HEK293T (cell line): Measurements from ENCODE around the gene PCDHGA12.

Source experiments
- CTCF ChIA-PET: fragments of 350-600 bp; formaldehyde crosslinking; extraction: SDS; loops from one replicate; lab custom pipeline; 2021; ENCODE audit warnings: antibody characterized with exemption, inconsistent platforms; lab: Yijun Ruan, JAX
- POLR2A ChIA-PET: fragments of 350-600 bp; formaldehyde crosslinking; extraction: SDS; loops from one replicate; lab custom pipeline; 2020; ENCODE audit warnings: antibody characterized with exemption, inconsistent platforms; lab: Yijun Ruan, JAX
- DNase-seq: peaks from one replicate; pipeline ENCODE4 v3.0.0; 2012; ENCODE audit warnings: mixed read lengths; ENCODE audit errors: extremely low spot score
- ARNT ChIP-seq: fragments of 450-650 bp; IDR thresholded peaks from 2 replicates; pipeline ENCODE4 v1.6.1; 2017; ENCODE audit warnings: mild to moderate bottlenecking
- BHLHE40 ChIP-seq: fragments of 450-650 bp; IDR thresholded peaks from 2 replicates; pipeline ENCODE4 v1.6.1; 2016; ENCODE audit warnings: mild to moderate bottlenecking, moderate library complexity, borderline replicate concordance
- CTBP1 ChIP-seq: fragments of 450-650 bp; IDR thresholded peaks from 2 replicates; pipeline ENCODE4 v1.6.1; 2016; ENCODE audit warnings: borderline replicate concordance
- ELF4 ChIP-seq: fragments of 450-650 bp; IDR thresholded peaks from 2 replicates; pipeline ENCODE4 v1.6.1; 2017; ENCODE audit warnings: antibody characterized with exemption
- FOXA1 ChIP-seq: fragments of 450-650 bp; IDR thresholded peaks from 2 replicates; pipeline ENCODE4 v1.6.1; 2016; ENCODE audit warnings: mild to moderate bottlenecking
- FOXK2 ChIP-seq: fragments of 450-650 bp; IDR thresholded peaks from 2 replicates; pipeline ENCODE4 v1.6.1; 2016; ENCODE audit warnings: mild to moderate bottlenecking
- FOXM1 ChIP-seq: fragments of 450-650 bp; IDR thresholded peaks from 2 replicates; pipeline ENCODE4 v1.6.1; 2017; ENCODE audit warnings: mild to moderate bottlenecking, borderline replicate concordance
- HDGF ChIP-seq: fragments of 450-650 bp; IDR thresholded peaks from 2 replicates; pipeline ENCODE4 v1.6.1; 2017; ENCODE audit warnings: antibody characterized with exemption, borderline replicate concordance
- L3MBTL2 ChIP-seq: fragments of 450-650 bp; conservative IDR thresholded peaks from 2 replicates; pipeline ENCODE4 v1.6.1; 2016; ENCODE audit warnings: mild to moderate bottlenecking
- LEF1 ChIP-seq: fragments of 450-650 bp; IDR thresholded peaks from 2 replicates; pipeline ENCODE4 v1.6.1; 2017; ENCODE audit warnings: mild to moderate bottlenecking, borderline replicate concordance
- NFRKB ChIP-seq: fragments of 450-650 bp; IDR thresholded peaks from 2 replicates; pipeline ENCODE4 v1.6.1; 2016; ENCODE audit warnings: mild to moderate bottlenecking, moderate library complexity
- PKNOX1 ChIP-seq: fragments of 450-650 bp; IDR thresholded peaks from 2 replicates; pipeline ENCODE4 v1.6.1; 2016
- SP1 ChIP-seq: fragments of 450-650 bp; IDR thresholded peaks from 2 replicates; pipeline ENCODE4 v1.6.1; 2017
- SUZ12 ChIP-seq: fragments of 450-650 bp; IDR thresholded peaks from 2 replicates; pipeline ENCODE4 v1.6.1; 2016; ENCODE audit warnings: mild to moderate bottlenecking
- TARDBP ChIP-seq: fragments of 450-650 bp; IDR thresholded peaks from 2 replicates; pipeline ENCODE4 v1.6.1; 2016
- ZNF384 ChIP-seq: fragments of 450-650 bp; IDR thresholded peaks from 2 replicates; pipeline ENCODE4 v1.6.1; 2016

PCDHGA12 gene

DNA sequence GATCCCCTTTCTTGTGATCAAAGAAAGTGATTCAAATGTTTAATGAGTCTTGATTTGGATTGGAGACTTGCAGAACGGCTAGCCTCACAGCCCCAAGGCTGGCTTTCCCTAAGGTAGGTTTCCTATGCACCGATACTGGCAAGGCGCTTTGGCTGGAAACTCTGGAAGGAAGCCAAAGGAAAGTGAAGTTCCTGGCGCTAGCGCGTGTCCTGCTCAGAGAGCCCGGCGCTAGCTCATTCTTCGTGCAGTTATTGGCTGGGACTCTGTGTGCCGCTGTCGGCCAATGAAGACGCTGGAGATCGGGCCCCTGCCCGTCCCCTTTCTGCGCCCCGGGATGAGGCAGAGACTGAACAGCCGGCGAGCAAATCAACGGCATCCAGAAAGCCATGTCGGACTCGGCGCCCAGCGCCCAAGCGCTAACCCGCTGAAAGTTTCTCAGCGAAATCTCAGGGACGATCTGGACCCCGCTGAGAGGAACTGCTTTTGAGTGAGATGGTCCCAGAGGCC, 45.4 kb downstream of the PCDHGA12 start, which contains the start of gene PCDHGC3:
Gene PCDHGC3 (plus strand): TSS at position 342 of the 507 bp plus-strand sequence. CDS start 151 bp downstream, at position 493.
- TF ChIP-seq CTBP1: no peak
- TF ChIP-seq PKNOX1: peak; percentile 59
- TF ChIP-seq L3MBTL2: peak; percentile 72
- peak; percentile 82 for DNase-seq
- CTCF ChIA-PET: interaction anchor here (0.6 to 2.3 kb wide), 9 partner anchors 10 to 304 kb away, joined by 3 to 9 read pairs (median 4); partner anchors contain the start of genes PCDHGA11 and PCDHGB7
- POLR2A ChIA-PET: interaction anchor here (0.5 to 0.9 kb wide), 6 partner anchors 8 to 82 kb away, joined by 3 to 5 read pairs (median 3); partner anchors contain the start of gene PCDHGC5

- ChIA-PET POLR2A (interaction anchor here (0.8 to 0.9 kb wide), 2 partner anchors 18 to 81 kb away, joined by 3 read pairs; no protein-coding TSS in a partner anchor), CTCF (interaction anchor here (0.8 to 2.3 kb wide), 5 partner anchors 11 to 59 kb away, joined by 3 to 9 read pairs (median 4); partner anchors contain the start of genes PCDHGA11 and PCDHGB7)
Measured at GRCh38 chr5:141476132-141476911, 46.0 kb downstream of the PCDHGA12 start.

GRCh38 chr5:141477044-141477575, 46.8 kb downstream of the PCDHGA12 start:
- POLR2A ChIA-PET: no interaction called here
- CTCF ChIA-PET: interaction anchor here (2.3 kb wide), 1 partner anchor 56 kb away, joined by 9 read pairs; the partner anchor contains the start of gene PCDHGA11
- no peak for DNase-seq
- TF ChIP-seq FOXM1: no peak
- no peak for TF ChIP-seq NFRKB
- TF ChIP-seq HDGF: no peak
- no peak for TF ChIP-seq LEF1
- no peak for TF ChIP-seq FOXA1
- no peak for TF ChIP-seq SP1

More at GRCh38 chr5:141476132-141476911, 46.0 kb downstream of the PCDHGA12 start:
- DNase-seq: no peak
- TF ChIP-seq SUZ12 (no peak), ARNT (no peak)

GRCh38 chr5:141477815-141478214, 47.5 kb downstream of the PCDHGA12 start:
- ChIA-PET POLR2A (no interaction called here), CTCF (no interaction called here)
- DNase-seq: no peak
- TF ChIP-seq FOXM1: no peak
- TF ChIP-seq ZNF384: no peak
- TF ChIP-seq FOXA1: no peak
- no peak for TF ChIP-seq L3MBTL2
- no peak for TF ChIP-seq FOXK2
- TF ChIP-seq PKNOX1: no peak
- no peak for TF ChIP-seq SP1
- no peak for TF ChIP-seq TARDBP
- TF ChIP-seq HDGF: no peak
- no peak for TF ChIP-seq ELF4
- no peak for TF ChIP-seq NFRKB
- no peak for TF ChIP-seq CTBP1
- TF ChIP-seq SUZ12: no peak
- TF ChIP-seq ARNT: no peak
- TF ChIP-seq LEF1: no peak
- TF ChIP-seq BHLHE40: no peak

DNA sequence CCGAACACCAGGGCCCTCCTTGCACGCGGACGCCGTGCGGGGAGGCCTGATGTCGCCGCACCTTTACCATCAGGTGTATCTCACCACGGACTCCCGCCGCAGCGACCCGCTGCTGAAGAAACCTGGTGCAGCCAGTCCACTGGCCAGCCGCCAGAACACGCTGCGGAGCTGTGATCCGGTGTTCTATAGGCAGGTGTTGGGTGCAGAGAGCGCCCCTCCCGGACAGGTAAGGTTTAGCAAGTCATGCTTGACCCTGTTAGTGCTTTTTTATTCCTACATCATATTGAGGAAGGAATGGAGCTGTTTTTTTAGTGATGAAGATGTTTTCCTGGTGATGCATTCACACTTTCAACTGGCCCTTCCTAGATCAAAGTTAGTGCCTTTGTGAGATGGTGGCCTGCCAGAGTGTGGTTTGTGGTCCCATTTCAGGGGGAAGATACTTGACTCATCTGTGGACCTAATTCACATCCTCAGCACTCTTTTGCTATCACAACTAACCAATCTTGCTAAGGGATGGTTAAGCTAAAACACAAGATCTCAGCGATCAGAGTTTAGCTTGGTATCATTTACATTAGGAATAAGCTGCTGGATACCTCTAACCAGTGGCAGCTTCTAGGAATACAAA, 48.1 kb downstream of the PCDHGA12 start:
- ChIA-PET POLR2A (no interaction called here), CTCF (no interaction called here)
- DNase-seq: no peak
- no peak for TF ChIP-seq NFRKB
- TF ChIP-seq FOXM1: no peak
- no peak for TF ChIP-seq ELF4
- TF ChIP-seq FOXA1: no peak
- TF ChIP-seq CTBP1: no peak
- no peak for TF ChIP-seq ARNT
- no peak for TF ChIP-seq L3MBTL2
- TF ChIP-seq TARDBP: no peak
- no peak for TF ChIP-seq HDGF
- TF ChIP-seq SP1: no peak
- no peak for TF ChIP-seq LEF1
- no peak for TF ChIP-seq PKNOX1
- TF ChIP-seq FOXK2: no peak
- no peak for TF ChIP-seq BHLHE40
- no peak for TF ChIP-seq SUZ12
- no peak for TF ChIP-seq ZNF384

GRCh38 chr5:141479776-141480175, 49.5 kb downstream of the PCDHGA12 start:
- TF ChIP-seq SP1 (no peak), PKNOX1 (no peak), FOXK2 (no peak)
- ChIA-PET POLR2A (no interaction called here), CTCF (interaction anchor here (1.2 kb wide), 1 partner anchor 9 kb away, joined by 6 read pairs; no protein-coding TSS in a partner anchor)
- no peak for DNase-seq
